Measurements from ENCODE around the gene SGSM2. TPM values are rescaled to one million over a fixed set of nuclear protein-coding genes. Genes with fewer than 3 reads are reported as not detected.

The SGSM2 gene
- polyA plus RNA-seq, 1 donor from 2014 or later = 222 TPM

DNA sequence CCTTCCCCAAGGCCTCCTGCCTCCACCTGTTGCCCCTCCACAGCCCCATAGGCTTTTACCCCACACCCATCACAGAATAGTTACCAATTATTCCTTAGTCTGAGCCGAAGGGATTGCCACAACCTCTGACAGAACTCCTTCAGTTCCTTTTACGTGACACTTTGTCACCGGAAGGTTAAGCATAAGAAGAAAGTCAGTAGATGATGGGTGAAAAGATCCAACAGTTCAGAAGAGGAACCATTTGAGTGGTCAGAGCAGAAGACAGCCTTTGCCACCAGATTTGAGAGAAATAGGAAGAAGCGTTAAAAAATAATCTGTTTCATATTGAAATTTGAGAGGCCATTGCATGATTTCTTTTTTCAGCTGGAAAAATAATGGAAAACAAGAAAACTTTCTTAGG lies 32.4 kb upstream of the SGSM2 start:
- no peak overlapping the region for H3K27ac ChIP-seq (ENCODE audit: low read length)
- no peak for TF ChIP-seq EZH2 (IDR thresholded peaks at IDR 0.05; ENCODE audit: borderline replicate concordance, insufficient read depth, low read length, poor library complexity, severe bottlenecking)
- no peak for TF ChIP-seq REST (IDR thresholded peaks at IDR 0.05; ENCODE audit: borderline replicate concordance)
- no peak for TF ChIP-seq MXI1 (conservative IDR thresholded peaks at IDR 0.05; ENCODE audit: poor library complexity, severe bottlenecking)
- no peak for TF ChIP-seq SMC3 (conservative IDR thresholded peaks at IDR 0.05; ENCODE audit: poor library complexity)
- no peak for TF ChIP-seq TAF1 (IDR thresholded peaks at IDR 0.05; ENCODE audit: low read depth)
- no peak for TF ChIP-seq CTCF (IDR thresholded peaks at IDR 0.05; ENCODE audit: poor library complexity, severe bottlenecking)
- no peak for TF ChIP-seq EP300 (conservative IDR thresholded peaks at IDR 0.05; ENCODE audit: poor library complexity, severe bottlenecking)
- no peak for TF ChIP-seq POLR2AphosphoS5 (IDR thresholded peaks at IDR 0.05)
- TF ChIP-seq RAD21 (conservative IDR thresholded peaks at IDR 0.05) = no peak
- no peaks in the 10 kb centered on the region for H4K20me1 ChIP-seq (ENCODE audit: insufficient read depth)
- no peaks in the 10 kb centered on the region for H3F3A ChIP-seq (ENCODE audit: insufficient read depth, low read length, poor library complexity, severe bottlenecking)
- no peaks in the 10 kb centered on the region for H3K9me2 ChIP-seq (ENCODE audit: insufficient read depth, low read length)
- no peak overlapping the region for H2AFZ ChIP-seq (ENCODE audit: low read depth, low read length)
- H3K9me3 ChIP-seq (ENCODE audit: low read length) = no peaks in the 10 kb centered on the region
- H3K79me2 ChIP-seq (replicated peaks; ENCODE audit: insufficient read depth, low read length) = peaks cover 30% of the 10 kb centered on the region
- no peak overlapping the region for H3K4me3 ChIP-seq (ENCODE audit: low read length)
- H3K36me3 ChIP-seq (ENCODE audit: insufficient read depth, low read length) = no peaks in the 10 kb centered on the region
- H3K27me3 ChIP-seq (ENCODE audit: insufficient read depth, low read depth, low read length) = no peaks in the 10 kb centered on the region
- H3K4me2 ChIP-seq (ENCODE audit: low read length) = no peak overlapping the region
- H3K9ac ChIP-seq (ENCODE audit: low read length) = no peak overlapping the region

DNA sequence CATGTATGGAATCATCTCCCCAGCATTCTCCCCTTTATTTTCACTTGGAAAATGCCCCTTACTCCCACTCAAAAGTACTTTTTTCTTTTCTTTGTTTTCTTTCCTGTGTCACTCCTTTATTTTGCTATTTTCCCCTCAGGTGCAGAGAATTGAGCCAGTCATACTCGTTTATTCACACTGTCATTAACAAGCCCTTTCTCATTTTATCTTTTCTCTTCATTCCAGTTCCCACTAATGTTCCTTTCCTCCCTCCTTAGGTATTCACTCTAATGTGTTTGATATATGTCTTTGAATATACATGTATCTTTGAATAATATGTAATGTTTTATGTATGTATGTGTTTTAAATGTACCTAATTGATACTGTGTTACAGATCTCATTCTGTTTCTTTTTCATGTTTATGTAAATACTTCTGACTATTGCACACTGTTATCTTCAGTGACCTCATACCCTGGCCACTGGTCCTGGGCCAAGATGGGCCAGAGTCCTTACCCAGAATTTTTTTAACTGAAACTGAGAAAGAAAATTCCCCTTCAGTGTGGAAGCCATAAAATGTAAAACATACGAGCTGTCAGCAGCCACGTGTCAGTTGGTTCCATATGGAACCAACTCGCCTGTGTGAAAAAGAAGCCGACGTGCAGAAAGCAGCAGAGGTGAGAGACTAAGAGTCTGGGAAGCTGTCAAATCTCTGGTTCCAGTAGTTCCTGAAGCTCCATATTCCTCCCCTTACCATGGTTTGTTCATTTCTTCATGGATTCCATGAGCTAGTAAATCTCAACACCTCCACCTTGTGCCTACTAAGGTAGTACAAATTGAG lies 27.8 kb upstream of the SGSM2 start:
- Histone ChIP-seq H3K9ac (ENCODE audit: low read length) (no peak overlapping the region), H3K27me3 (ENCODE audit: insufficient read depth, low read depth, low read length) (no peaks in the 10 kb centered on the region), H3K36me3 (ENCODE audit: insufficient read depth, low read length) (no peaks in the 10 kb centered on the region), H4K20me1 (ENCODE audit: insufficient read depth) (no peaks in the 10 kb centered on the region), H3K79me2 (replicated peaks; ENCODE audit: insufficient read depth, low read length) (no peaks in the 10 kb centered on the region), H3K9me3 (ENCODE audit: low read length) (no peaks in the 10 kb centered on the region), H3K4me3 (ENCODE audit: low read length) (no peak overlapping the region), H3K4me2 (ENCODE audit: low read length) (no peak overlapping the region), H3K9me2 (ENCODE audit: insufficient read depth, low read length) (no peaks in the 10 kb centered on the region), H2AFZ (ENCODE audit: low read depth, low read length) (no peak overlapping the region), H3F3A (ENCODE audit: insufficient read depth, low read length, poor library complexity, severe bottlenecking) (no peaks in the 10 kb centered on the region), H3K27ac (ENCODE audit: low read length) (no peak overlapping the region)
- TF ChIP-seq EZH2 (IDR thresholded peaks at IDR 0.05; ENCODE audit: borderline replicate concordance, insufficient read depth, low read length, poor library complexity, severe bottlenecking) (no peak), RAD21 (conservative IDR thresholded peaks at IDR 0.05) (no peak), TAF1 (IDR thresholded peaks at IDR 0.05; ENCODE audit: low read depth) (no peak), POLR2AphosphoS5 (IDR thresholded peaks at IDR 0.05) (no peak), CTCF (IDR thresholded peaks at IDR 0.05; ENCODE audit: poor library complexity, severe bottlenecking) (no peak), SMC3 (conservative IDR thresholded peaks at IDR 0.05; ENCODE audit: poor library complexity) (no peak), MXI1 (conservative IDR thresholded peaks at IDR 0.05; ENCODE audit: poor library complexity, severe bottlenecking) (no peak), REST (IDR thresholded peaks at IDR 0.05; ENCODE audit: borderline replicate concordance) (no peak), EP300 (conservative IDR thresholded peaks at IDR 0.05; ENCODE audit: poor library complexity, severe bottlenecking) (no peak)
